HG03521 (cell line): ENCODE results near the gene ZMYND11.
"Not testable (repeated sequence)": the region's sequence is repeated elsewhere in the genome, so short reads cannot be mapped to it uniquely, and the experiment has no call there.

ENCODE experiments used
- ATAC-seq: cut with Tn5 transposase; IDR thresholded peaks from one replicate; pipeline ENCODE4 v1.9.1; 2021; ENCODE audit warnings: mild to moderate bottlenecking, moderate library complexity; ENCODE audit not compliant: unreplicated experiment

The ZMYND11 gene

DNA sequence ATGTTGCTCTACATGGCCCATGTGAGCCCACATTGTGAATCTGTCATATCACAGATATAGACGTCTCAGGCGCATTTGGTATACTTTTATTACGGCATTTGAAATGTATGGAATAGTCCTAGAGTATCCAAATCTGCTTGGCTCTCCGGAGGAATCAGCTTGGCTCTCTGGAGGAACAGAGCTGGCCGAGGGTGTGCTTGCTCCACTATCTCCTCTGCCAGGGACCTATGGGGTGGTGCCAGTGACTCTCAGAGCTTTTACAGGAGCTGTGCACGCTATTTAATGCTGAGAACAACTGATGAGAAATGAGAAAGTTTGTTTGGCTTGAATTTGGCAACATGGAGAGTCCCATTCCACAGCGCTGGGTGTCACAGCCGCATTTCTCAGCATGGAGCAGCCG, 144.0 kb downstream of the ZMYND11 start:
- ATAC-seq: no peak

- no peak for ATAC-seq
Observed at GRCh38 chr10:279655-280054, 144.4 kb downstream of the ZMYND11 start.

- no peak for ATAC-seq
Observed at GRCh38 chr10:282294-283139, 147.3 kb downstream of the ZMYND11 start.

- ATAC-seq: no peak
Observed at GRCh38 chr10:283140-283479, 147.9 kb downstream of the ZMYND11 start.

- ATAC-seq: peak; percentile 76
Observed at GRCh38 chr10:283916-284356, 148.7 kb downstream of the ZMYND11 start.

- ATAC-seq: no peak
Observed at GRCh38 chr10:285216-285615, 150.0 kb downstream of the ZMYND11 start.

DNA sequence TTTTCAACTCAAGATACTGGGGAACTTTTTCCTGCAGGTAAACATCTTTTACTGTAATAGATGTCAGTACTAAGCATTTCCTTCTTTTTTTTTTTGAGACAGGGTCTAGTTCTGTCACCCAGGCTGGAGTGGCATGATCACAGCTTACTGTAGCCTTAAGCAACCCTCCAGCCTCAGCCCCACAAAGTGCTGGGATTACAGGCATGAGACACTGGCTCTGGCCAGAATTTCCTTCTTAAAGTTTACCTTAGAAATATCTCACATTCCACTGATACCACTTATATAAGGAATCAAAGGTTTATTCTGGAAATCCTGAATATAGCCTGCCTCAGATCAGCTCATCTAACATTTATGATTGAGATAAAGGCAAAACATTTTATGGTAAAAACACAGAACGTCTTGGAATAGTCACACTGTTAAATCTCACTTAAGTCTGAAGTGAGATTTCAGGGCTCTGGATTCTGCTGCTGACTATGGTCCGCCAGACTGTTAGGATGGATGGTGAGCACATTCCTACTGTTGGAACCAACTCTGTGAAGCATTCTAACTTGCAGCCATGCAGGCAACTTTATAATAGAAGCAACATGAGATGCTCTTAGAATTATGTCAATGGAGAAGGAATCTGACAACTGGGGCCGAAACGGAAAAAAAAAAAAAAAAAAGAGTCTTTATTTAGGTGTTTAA, 151.9 kb downstream of the ZMYND11 start:
- ATAC-seq: no peak

DNA sequence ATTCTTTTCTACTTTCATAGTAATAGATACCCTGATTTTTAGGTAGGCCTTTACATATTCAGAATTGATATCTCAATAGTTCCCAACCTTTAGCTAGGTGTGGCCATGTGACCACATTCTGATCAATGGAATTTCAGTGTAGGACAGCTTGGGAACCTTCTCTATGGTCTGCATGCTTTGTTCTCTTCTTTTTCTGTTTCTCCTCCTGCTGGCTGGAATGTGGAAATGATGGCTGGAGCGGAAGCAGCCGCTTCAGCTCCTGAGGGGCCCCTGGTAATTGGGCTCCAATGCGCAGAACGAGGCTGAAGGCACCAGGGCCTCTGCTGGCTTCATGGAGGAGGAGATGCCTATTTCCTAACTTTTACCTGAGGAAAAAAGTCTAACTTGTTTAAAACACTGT, 152.6 kb downstream of the ZMYND11 start:
- ATAC-seq: no peak

DNA sequence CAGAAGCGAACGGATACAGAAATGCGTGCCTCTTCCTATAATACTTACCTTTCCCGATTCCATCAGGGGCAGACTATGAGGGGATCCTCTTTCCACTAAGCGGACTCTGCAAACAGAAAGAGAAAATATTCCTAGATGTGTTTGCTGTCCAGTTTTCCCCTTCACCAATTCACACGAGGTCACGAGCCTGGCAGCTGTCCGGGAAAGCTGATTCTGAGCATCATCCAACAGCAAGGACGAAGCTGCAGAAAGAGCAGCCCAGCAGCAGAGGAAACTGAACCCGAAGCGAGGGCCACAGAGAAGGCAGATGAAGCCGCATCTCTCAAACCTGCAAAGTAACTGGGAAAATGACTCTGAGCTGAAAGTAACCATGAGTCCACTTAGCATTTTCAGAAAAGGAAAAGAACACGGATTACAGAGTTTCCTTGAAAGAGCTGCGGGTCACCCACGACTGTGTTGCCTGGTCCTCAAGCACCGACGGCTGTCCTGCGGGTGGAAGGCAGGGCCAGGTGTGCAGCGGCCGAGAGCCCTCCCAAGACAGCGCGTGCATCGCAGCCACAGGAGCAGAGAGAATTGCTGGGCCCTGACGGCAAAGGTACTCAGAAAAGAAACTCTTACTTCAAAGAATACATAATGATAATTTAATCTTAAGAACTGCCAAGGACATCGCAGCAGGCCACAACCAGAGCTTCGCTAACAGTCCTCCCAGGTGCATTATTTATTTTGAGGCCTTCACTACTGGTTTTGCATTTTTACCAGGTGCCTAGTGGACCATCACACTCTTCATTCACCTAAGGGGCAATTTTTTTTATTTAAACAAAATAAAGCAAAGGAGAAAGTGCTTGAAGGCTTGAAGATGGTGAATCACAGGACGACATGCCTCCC, 153.3 kb downstream of the ZMYND11 start:
- no peak for ATAC-seq

DNA sequence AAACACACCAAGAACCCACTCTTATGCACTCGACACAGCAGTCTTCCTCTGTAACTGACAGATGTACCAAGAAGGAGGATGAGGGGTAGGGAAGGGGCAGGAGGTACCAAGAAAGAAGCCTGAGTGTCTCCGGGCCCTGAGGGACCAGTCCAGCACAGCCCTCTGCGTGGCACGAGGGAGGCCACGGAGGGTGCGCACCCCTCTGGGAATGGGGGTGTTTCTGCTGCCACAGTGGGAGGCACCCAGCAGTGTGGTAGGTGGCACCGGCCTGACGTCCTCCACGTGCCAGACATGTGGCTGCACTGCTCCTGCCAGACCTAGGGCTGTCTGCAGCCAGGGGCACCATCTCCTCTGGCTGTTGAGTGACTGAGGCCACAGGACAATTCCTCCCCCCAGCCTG, 154.3 kb downstream of the ZMYND11 start:
- no peak for ATAC-seq

- no peak for ATAC-seq
Observed at GRCh38 chr10:290026-290725, 154.9 kb downstream of the ZMYND11 start.

DNA sequence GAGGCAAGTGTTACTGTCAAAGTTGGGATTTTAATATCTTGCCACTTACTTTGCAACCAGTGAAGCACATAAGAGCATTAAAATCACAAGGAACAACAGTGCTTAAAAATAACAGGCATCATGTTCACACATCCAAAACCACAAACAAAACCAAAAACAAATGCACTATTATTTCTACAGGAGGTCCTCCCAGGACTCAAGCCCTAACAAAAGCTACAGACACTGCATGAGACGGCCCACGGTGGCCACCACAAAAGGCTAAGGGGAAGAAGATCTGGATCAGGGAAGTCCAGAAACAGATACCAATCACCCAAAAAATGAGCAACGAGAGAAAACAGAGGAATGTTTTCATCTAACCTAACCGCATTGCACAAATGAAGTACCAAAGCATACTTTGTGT, 158.4 kb downstream of the ZMYND11 start:
- no peak for ATAC-seq

DNA sequence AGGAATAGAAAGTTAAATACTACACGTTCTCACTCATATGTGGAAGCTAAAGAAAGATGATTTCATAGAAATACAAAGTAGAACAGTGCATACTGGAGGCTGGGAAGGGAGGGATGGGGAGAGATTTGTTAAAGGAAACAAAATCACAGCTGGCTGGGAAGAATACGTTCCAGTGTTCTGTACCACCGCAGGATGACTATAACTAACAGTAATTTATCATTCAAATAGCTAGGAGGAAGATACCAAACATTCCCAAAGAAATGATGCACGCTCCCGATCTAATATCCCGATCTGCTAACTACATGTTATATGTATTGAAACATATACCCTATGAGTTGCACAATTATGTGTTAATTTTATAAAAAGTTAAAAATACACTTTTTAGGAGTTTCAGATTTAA, 162.3 kb downstream of the ZMYND11 start:
- ATAC-seq: no peak

GRCh38 chr10:298033-298432, 162.8 kb downstream of the ZMYND11 start:
- no peak for ATAC-seq

- ATAC-seq: no peak
Observed at GRCh38 chr10:299512-299911, 164.3 kb downstream of the ZMYND11 start.

DNA sequence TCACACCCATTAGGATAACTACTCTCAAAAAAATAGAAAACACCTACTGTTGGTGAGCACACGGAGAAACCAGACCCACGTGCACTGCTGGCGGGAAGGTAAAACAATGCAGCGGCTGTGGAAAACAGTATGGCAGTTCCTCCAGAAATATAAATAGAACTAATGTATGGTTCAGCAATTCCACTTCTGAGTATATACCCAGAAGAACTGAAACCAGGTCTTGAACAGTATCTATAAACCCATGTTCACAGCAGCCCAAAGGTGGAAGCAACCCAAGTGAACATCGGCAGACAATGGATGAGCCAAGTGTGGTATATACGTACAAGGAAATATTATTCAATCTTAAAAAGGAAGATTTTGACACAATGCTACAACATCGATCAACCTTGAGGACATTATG, 164.7 kb downstream of the ZMYND11 start:
- no peak for ATAC-seq

GRCh38 chr10:300580-300979, 165.3 kb downstream of the ZMYND11 start:
- not testable (repeated sequence) for ATAC-seq

- no peak for ATAC-seq
Observed at GRCh38 chr10:301536-301935, 166.3 kb downstream of the ZMYND11 start.
